Dendritic cell treated with granulocyte-macrophage colony-stimulating factor and Interleukin-4, amounts not matched to agents 40 ng/mL and 50 ng/mL, for 4 days (primary cell): ENCODE results near the gene H1-8.
"Not testable (repeated sequence)": the region's sequence is repeated elsewhere in the genome, so short reads cannot be mapped to it uniquely, and the experiment has no call there.

Experiments used
- H3K27ac Mint-ChIP-seq: one replicate; pipeline ENCODE4 v1.8.0; 2022; ENCODE audit warnings: mild to moderate bottlenecking, mixed read lengths
- H3K27me3 Mint-ChIP-seq: one replicate; pipeline ENCODE4 v1.8.0; 2022; ENCODE audit warnings: mild to moderate bottlenecking, mixed read lengths
- H3K36me3 Mint-ChIP-seq: one replicate; pipeline ENCODE4 v1.8.0; 2022; ENCODE audit warnings: low read depth, mixed read lengths
- H3K4me1 Mint-ChIP-seq: one replicate; pipeline ENCODE4 v1.8.0; 2022; ENCODE audit warnings: low read depth, mixed read lengths
- H3K4me3 Mint-ChIP-seq: one replicate; pipeline ENCODE4 v1.8.0; 2022; ENCODE audit warnings: mild to moderate bottlenecking, moderate library complexity, mixed read lengths
- H3K9me3 Mint-ChIP-seq: one replicate; pipeline ENCODE4 v1.8.0; 2022; ENCODE audit warnings: mixed read lengths
- intact Hi-C: fragments of 100-400 bp; cut with micrococcal nuclease; formaldehyde crosslinking; loops from one replicate; pipeline ENCODE4 v1.15.0; 2022

H1-8 gene

DNA sequence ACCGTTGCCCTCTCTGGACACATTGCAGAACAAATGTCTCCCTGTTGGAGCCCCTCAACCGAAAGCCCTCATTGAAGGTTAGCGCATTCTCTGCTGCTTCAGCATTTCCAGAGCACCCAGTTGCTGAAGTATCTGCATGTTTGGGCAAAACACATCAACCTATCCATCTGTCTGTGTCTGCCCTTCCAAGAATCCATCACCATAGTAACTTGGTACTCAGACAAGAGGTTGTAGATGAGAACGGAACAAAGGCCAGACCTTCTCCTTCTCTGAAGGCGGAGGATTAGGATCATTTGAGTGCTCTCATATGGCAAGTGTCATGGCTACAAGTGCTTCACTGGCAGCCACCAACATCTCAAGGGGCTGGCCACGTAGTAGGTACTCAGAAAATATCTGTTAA lies 37.6 kb upstream of the H1-8 start:
- Mint-ChIP-seq H3K4me1 (no peaks in the 10 kb centered on the region), H3K36me3 (peaks cover 29% of the 10 kb centered on the region), H3K9me3 (no peaks in the 10 kb centered on the region), H3K27me3 (no peaks in the 10 kb centered on the region), H3K4me3 (no peak overlapping the region), H3K27ac (no peak overlapping the region)
- intact Hi-C loops, result no loop called here

DNA sequence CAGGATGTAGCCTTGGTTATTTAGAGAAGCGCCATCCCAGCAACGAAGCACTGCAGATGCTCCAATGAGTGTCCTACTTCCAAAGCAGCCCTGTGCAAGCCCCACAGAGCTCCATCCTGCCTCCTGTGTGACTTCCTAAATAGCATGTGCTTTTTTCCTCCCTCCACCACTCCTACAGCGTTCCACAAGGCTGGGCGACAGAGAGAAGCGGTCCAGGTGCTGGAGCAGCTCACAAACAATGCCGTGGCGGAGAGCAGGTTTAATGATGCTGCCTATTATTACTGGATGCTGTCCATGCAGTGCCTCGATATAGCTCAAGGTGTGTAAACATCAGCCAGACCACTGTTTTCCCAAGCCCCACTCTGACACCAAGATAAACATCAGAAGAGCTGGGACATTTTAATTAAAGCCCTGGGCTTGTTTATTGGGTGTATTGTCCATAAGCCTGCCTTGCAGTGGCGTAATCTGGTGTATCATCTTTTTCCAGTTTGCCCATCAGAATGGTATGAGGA lies 36.7 kb upstream of the H1-8 start:
- H3K4me3 Mint-ChIP-seq, result no peak overlapping the region
- no peak overlapping the region for H3K27ac Mint-ChIP-seq
- H3K4me1 Mint-ChIP-seq, result no peaks in the 10 kb centered on the region
- intact Hi-C loops, result no loop called here
- peaks cover 23% of the 10 kb centered on the region for H3K36me3 Mint-ChIP-seq
- no peaks in the 10 kb centered on the region for H3K27me3 Mint-ChIP-seq
- no peaks in the 10 kb centered on the region for H3K9me3 Mint-ChIP-seq

DNA sequence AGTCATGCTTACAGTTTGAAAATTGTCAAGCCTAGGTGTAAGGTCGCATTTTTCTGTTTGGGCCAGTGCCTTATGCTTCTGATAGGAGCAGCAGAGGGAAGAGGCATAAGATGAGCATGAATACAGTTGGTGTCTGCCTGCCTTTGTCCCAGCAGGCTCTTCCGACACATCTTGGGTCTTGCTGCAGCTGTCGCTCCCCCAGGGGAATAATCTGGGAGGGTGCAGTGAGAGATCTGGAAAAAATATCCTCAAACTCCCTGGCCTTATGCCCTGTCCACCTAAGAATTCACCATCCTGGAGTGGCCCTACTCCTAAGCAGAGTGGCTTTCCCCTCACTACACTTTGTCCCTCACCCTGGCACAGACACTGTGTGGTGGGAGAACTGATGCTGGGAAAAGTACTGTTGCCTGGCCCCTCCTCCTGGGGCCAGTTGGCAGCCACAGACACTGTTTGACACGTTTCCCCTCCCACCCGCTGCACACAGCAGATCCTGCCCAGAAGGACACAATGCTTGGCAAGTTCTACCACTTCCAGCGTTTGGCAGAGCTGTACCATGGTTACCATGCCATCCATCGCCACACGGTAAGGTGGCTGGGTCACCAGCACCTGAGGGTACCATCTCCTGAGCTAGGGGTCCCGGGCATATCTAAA lies 35.7 kb upstream of the H1-8 start:
- intact Hi-C loops, result no loop called here

DNA sequence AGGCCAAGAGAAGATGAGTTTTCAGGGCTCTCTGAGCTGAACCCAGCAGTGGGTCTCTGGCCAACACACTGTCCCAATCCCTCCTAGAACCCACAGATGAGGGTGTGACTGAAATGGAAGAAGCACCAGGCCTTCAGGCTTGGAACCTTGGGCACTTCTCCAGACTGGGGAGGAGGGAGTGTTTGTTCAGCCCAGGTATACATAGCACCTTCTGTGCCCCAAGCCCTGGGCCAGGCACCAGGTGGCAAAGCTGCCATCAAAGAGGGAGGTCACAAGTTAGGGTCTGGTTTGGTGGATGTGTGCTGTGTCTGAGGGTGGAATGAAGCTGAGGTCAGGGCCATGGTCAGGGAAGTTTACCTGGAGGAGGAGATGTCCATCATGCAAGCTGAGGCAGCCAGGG lies 30.4 kb upstream of the H1-8 start:
- peak overlapping the region; percentile 5 for H3K27ac Mint-ChIP-seq
- H3K9me3 Mint-ChIP-seq, result no peaks in the 10 kb centered on the region
- H3K4me3 Mint-ChIP-seq, result no peak overlapping the region
- H3K27me3 Mint-ChIP-seq, result no peaks in the 10 kb centered on the region
- peaks cover 54% of the 10 kb centered on the region for H3K36me3 Mint-ChIP-seq
- peaks cover 5% of the 10 kb centered on the region for H3K4me1 Mint-ChIP-seq
- intact Hi-C loops, result no loop called here

More for the DNA sequence above, 35.7 kb upstream of the H1-8 start:
- Mint-ChIP-seq H3K4me3 (no peak overlapping the region), H3K27ac (no peak overlapping the region), H3K27me3 (no peaks in the 10 kb centered on the region), H3K4me1 (no peaks in the 10 kb centered on the region), H3K36me3 (peaks cover 26% of the 10 kb centered on the region), H3K9me3 (no peaks in the 10 kb centered on the region)

DNA sequence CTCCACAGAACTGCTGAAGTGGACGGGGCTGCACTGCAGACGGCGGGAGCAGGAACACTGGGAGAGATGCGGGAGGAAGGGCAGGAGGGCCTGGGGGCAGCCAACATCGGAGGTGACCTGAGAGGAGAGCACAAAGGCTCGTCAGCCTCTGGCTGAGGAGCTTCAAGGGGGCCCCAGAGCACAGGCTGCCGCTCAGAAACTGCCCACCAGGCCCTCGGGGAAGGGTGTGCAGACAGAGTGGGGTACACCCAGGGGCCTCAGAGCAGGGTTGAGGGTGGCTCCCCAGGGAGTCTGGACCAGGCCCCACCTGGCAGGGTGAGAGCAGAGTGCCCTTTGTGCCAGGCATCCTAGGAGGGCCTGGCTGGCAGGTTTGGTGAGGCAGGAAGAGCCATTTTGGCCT lies 29.3 kb upstream of the H1-8 start:
- no peaks in the 10 kb centered on the region for H3K9me3 Mint-ChIP-seq
- H3K4me1 Mint-ChIP-seq, result peaks cover 5% of the 10 kb centered on the region
- no peak overlapping the region for H3K4me3 Mint-ChIP-seq
- intact Hi-C loops, result no loop called here
- no peak overlapping the region for H3K27ac Mint-ChIP-seq
- H3K27me3 Mint-ChIP-seq, result no peaks in the 10 kb centered on the region
- H3K36me3 Mint-ChIP-seq, result peaks cover 50% of the 10 kb centered on the region

DNA sequence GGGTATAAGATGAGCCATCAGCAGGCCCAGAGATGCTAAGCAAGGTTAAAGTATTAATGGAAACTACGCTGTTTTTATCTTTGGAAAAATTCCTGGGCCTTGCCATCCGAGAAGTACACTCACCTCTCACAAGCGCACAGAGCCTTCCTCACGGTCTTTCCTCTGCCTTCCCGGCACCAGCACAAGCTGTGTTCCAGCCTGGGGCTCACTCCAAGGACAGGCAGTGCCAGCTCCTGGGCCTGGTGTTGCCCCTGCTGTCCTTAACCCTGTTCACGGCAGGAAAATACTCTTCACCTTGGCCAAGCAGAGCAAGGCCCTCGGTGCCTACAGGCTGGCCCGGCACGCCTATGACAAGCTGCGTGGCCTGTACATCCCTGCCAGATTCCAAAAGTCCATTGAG lies 28.9 kb upstream of the H1-8 start:
- no peak overlapping the region for H3K4me3 Mint-ChIP-seq
- H3K27me3 Mint-ChIP-seq, result no peaks in the 10 kb centered on the region
- peaks cover 5% of the 10 kb centered on the region for H3K4me1 Mint-ChIP-seq
- no peaks in the 10 kb centered on the region for H3K9me3 Mint-ChIP-seq
- intact Hi-C loops, result no loop called here
- H3K36me3 Mint-ChIP-seq, result peaks cover 46% of the 10 kb centered on the region
- H3K27ac Mint-ChIP-seq, result no peak overlapping the region

DNA sequence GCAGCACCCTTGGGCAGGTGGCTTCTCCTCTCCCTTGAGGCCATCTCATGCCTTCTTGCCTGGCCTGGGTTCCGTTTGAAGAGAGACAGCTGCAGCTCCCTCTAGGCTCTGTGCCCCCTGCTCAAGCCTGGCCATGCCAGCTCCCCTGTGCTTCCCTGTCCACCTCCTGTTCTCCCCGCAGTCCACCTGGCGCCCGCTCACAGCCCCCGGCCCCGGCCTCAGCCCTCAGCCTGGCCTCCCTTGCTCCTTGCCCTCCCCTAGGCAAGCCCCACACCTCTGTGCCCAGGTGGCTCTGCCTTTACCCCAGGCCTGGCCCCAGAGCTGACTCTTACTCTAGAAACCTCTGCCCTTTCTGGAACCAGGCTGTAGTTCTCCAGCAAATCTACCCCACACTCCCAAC lies 28.4 kb upstream of the H1-8 start:
- intact Hi-C loops, result no loop called here

DNA sequence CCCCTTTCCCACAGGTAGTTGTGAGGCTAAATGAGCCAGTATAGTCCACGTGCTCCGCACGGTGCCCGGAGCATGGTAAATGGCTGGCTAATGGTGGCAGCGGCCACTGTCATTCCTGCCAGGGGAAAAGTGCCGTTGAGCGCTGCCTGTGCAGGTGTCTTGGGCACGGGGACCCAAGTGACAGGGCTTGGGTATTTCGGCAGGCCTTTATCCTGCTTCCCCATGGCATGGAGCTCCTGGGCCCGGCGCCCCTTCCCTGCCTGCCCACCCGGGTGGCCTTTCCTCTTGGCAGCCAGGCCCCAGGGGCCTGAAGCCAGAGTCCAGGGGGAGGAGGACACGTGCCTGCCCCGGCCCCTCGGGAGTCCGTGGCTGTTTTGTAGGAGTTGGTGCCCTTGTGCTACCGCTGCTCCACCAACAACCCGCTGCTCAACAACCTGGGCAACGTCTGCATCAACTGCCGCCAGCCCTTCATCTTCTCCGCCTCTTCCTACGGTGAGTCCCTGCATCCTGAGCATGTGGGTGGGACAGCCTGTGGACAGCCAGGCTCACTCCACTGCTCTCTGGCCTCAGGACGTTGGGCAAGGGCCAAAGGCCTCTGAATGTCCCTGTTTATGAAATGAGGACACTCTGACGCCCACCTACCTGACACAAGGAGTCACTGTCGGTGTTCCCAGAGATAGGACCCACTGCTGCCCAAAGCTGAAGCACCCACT lies 27.7 kb upstream of the H1-8 start:
- H3K4me1 Mint-ChIP-seq, H3K9me3 Mint-ChIP-seq, H3K27me3 Mint-ChIP-seq, H3K4me3 Mint-ChIP-seq, H3K27ac Mint-ChIP-seq, intact Hi-C loops: not testable (repeated sequence)
- peaks cover 48% of the 10 kb centered on the region for H3K36me3 Mint-ChIP-seq

More for the DNA sequence above, 28.4 kb upstream of the H1-8 start:
- Mint-ChIP-seq H3K36me3 (peaks cover 43% of the 10 kb centered on the region), H3K9me3 (no peaks in the 10 kb centered on the region), H3K27me3 (no peaks in the 10 kb centered on the region), H3K4me1 (peaks cover 5% of the 10 kb centered on the region), H3K4me3 (no peak overlapping the region), H3K27ac (no peak overlapping the region)

DNA sequence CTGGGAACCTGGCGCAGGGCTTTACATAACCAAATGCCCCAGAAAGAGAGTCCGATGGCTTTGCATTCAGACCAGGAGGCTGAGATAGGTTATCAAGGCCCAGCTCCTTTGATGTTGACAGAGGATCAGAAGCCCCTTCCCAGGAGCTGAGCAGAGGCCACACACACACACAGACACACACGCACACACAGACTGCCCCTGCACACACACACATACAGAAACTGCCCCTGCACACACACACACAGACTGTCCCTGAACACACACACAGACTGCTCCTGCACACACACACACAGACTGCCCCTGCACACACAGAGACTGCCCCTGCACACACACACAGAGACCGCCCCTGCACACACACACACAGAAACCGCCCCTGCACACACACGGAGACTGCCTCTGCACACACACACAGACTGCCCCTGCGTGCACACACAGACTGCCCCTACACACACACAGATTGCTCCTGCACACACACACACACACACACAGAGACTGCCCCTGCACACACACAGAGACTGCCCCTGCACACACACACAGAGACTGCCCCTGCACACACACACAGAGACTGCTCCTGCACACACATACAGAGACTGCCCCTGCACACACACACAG lies 27.0 kb upstream of the H1-8 start:
- H3K9me3 Mint-ChIP-seq, H3K27ac Mint-ChIP-seq, intact Hi-C loops, H3K4me1 Mint-ChIP-seq, H3K27me3 Mint-ChIP-seq, H3K4me3 Mint-ChIP-seq: not testable (repeated sequence)
- H3K36me3 Mint-ChIP-seq, result peaks cover 44% of the 10 kb centered on the region

DNA sequence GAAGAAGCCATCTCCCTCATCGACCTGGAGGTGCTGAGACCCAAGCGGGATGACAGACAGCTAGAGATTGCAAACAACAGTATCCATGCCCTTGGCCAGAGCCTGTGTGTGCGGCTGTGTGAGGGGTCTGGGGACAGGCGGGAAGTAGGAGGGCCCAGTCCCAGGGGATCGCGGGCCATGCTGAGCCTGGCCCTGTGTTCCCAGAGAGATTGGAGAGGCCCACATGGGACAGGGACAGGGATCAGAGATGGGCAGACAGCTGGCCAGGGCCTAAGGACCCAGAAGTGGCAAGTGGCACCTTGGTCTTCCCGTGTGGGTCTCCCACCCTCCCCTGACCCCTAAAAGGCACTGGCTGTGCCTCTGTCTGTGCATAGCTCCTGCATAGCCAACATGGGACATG lies 25.5 kb upstream of the H1-8 start:
- no peak overlapping the region for H3K27ac Mint-ChIP-seq
- intact Hi-C loops, result no loop called here
- no peak overlapping the region for H3K4me3 Mint-ChIP-seq
- peaks cover 5% of the 10 kb centered on the region for H3K4me1 Mint-ChIP-seq
- peaks cover 39% of the 10 kb centered on the region for H3K36me3 Mint-ChIP-seq
- H3K27me3 Mint-ChIP-seq, result no peaks in the 10 kb centered on the region
- H3K9me3 Mint-ChIP-seq, result no peaks in the 10 kb centered on the region

DNA sequence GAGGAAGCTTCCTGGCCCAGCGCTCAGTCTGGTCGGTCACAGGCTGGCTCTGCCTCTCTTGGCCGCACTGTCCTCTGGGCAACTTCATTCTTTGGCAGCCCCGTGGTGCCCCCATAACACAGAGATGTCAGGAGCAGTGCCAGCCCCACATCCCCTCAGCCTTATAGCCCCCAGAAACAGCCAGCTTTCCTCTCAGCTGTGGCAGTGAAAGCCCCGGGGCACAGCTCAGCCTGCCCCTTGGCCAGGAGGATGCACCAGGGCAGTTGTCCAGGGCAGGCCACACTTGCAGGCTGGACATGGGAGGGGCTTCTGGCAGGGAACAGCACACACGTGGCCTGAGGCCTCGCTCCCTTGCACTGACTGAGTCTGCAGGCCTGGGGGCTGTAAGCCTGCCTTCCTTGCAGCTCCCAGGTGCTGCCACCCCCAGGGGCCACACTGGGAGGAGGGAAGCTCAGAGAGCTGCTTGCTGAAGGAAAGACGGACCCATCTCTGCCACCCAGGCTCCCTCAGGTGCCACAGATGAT lies 24.9 kb upstream of the H1-8 start:
- Mint-ChIP-seq H3K27me3 (no peaks in the 10 kb centered on the region), H3K27ac (no peak overlapping the region), H3K4me1 (peaks cover 6% of the 10 kb centered on the region), H3K4me3 (no peak overlapping the region), H3K9me3 (no peaks in the 10 kb centered on the region), H3K36me3 (peaks cover 36% of the 10 kb centered on the region)
- intact Hi-C loops, result no loop called here

DNA sequence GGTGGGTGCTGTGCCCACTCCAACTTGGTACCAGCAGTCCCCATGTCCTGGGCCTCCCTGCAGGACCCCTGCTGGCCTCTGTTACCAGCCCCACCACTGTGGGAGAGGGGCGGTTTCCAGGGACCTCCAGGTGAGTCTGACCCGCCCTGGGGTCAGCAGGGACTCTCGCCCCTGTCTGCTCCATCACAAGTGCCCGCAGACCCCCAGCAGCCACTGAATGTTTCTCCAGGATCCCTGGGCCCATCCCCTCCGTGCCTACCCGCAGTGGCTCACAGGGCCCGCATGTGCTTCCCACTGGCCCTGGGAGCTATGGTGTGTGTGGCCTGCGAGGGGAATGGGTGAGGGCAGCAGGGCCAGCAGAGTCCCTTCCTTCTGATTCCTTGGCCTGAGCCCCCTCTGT lies 24.4 kb upstream of the H1-8 start:
- no peak overlapping the region for H3K27ac Mint-ChIP-seq
- H3K27me3 Mint-ChIP-seq, result no peaks in the 10 kb centered on the region
- no peaks in the 10 kb centered on the region for H3K9me3 Mint-ChIP-seq
- H3K36me3 Mint-ChIP-seq, result peaks cover 33% of the 10 kb centered on the region
- H3K4me1 Mint-ChIP-seq, result peaks cover 11% of the 10 kb centered on the region
- no peak overlapping the region for H3K4me3 Mint-ChIP-seq
- intact Hi-C loops, result no loop called here

DNA sequence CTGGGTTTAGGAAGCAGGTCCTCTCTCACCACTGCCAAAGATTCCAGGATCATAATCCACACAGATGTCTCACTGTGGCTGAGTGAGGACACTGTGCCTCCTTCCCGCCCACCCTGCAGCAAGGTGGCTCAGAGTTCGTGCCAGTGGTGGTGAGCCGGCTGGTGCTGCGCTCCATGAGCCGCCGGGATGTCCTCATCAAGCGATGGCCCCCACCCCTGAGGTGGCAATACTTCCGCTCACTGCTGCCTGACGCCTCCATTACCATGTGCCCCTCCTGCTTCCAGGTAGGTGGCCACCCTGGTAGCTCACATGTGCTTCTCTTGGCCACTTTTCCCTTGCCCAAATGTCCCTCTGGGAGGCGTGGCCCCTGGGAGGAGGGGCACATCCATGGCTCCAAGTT lies 23.5 kb upstream of the H1-8 start:
- Mint-ChIP-seq H3K27me3 (no peaks in the 10 kb centered on the region), H3K27ac (no peak overlapping the region), H3K36me3 (peaks cover 30% of the 10 kb centered on the region), H3K4me1 (peaks cover 12% of the 10 kb centered on the region), H3K4me3 (no peak overlapping the region), H3K9me3 (no peaks in the 10 kb centered on the region)
- intact Hi-C loops, result no loop called here

DNA sequence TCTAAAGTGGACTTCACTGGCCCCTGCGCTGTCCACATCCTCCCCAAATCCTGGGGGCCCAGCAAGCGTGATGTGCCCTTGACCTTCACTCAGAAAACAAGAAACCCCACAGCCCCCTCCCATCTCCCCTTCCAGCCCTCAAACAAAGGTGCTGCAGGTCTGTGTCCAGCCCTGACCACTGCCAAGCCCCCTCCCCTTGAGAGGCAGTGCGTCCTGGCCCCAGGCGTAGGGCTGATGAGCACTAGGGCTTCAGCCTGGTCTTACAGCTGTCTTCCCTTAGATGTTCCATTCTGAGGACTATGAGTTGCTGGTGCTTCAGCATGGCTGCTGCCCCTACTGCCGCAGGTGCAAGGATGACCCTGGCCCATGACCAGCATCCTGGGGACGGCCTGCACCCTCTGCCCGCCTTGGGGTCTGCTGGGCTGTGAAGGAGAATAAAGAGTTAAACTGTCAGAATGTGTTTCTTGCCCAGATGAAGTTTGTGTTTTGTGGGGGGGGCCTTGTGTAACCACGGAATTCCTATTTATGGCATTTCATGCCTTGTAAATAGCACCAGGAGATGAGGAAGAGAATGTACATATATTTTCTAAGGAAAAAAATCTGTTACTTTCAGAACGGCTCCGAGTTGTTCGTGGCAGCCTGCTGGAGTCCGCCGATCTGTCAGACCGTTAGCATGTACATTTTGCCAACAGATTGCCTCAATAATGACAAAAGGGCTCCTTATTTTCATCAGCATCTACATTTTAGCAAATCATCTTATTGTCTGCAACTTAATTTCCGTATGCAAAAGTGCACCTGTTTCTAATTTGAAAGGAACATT lies 22.9 kb upstream of the H1-8 start:
- Mint-ChIP-seq H3K27ac (no peak overlapping the region), H3K4me3 (no peak overlapping the region), H3K4me1 (peaks cover 13% of the 10 kb centered on the region), H3K27me3 (no peaks in the 10 kb centered on the region), H3K9me3 (no peaks in the 10 kb centered on the region), H3K36me3 (peaks cover 30% of the 10 kb centered on the region)
- intact Hi-C loops, result no loop called here
